OCI-LY7 (cell line): ENCODE data around the gene LRP8.

ENCODE experiments used
- EZH2phosphoT487 ChIP-seq: fragments of 200-600 bp; sonication (generic); IDR thresholded peaks from 2 replicates; pipeline ENCODE4 v1.6.1; 2018; ENCODE audit warnings: low read depth, borderline replicate concordance, mild to moderate bottlenecking, mixed run types, antibody characterized with exemption, low read length, moderate library complexity, mixed read lengths
- TF ChIP-seq, protein P1 (sequence below): fragments of 200-600 bp; sonication (generic); conservative IDR thresholded peaks from 2 replicates; pipeline ENCODE4 v1.5.1; 2014; ENCODE audit warnings: mild to moderate bottlenecking, antibody characterized with exemption, low read length, moderate library complexity, mixed read lengths

DNA sequence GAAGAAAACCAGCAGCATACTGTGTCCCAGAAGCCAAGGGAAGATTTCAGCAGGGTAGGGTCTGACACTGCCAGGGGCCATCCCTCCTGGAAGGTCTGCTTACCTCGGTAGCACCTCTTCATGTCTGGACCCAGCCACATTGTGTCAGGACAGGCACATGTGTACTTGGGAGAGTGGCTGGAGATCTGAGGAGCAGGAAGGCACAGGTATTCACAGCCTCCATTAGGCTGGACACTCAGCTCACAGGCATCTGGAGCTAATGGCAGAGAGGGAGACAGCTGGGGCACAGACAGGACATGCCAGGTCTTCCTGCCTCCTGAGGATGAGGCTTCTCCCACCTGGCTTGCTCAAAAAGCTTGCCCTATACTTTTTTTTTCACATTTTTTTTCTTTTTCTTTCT lies 69.7 kb downstream of the LRP8 start:
- TF ChIP-seq, protein P1, sequence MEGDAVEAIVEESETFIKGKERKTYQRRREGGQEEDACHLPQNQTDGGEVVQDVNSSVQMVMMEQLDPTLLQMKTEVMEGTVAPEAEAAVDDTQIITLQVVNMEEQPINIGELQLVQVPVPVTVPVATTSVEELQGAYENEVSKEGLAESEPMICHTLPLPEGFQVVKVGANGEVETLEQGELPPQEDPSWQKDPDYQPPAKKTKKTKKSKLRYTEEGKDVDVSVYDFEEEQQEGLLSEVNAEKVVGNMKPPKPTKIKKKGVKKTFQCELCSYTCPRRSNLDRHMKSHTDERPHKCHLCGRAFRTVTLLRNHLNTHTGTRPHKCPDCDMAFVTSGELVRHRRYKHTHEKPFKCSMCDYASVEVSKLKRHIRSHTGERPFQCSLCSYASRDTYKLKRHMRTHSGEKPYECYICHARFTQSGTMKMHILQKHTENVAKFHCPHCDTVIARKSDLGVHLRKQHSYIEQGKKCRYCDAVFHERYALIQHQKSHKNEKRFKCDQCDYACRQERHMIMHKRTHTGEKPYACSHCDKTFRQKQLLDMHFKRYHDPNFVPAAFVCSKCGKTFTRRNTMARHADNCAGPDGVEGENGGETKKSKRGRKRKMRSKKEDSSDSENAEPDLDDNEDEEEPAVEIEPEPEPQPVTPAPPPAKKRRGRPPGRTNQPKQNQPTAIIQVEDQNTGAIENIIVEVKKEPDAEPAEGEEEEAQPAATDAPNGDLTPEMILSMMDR, result no peak
- TF ChIP-seq EZH2phosphoT487, result no peak
